HepG2 (cell line): Measurements from ENCODE around the gene PWWP2A. TPM values are rescaled to one million over a fixed set of nuclear protein-coding genes. Genes with fewer than 3 reads are reported as not detected.
A peak's percentile ranks its signal among the peaks of the same experiment; 100 is the strongest.

Experiments used
- ATAC-seq: fragments of 200-7000 bp; cut with Tn5 transposase; 3 replicates; pipeline ENCODE4 v1.9.1; 2020; ENCODE audit warnings: mild to moderate bottlenecking, moderate library complexity
- BruUV-seq: library from RNA; stranded (reverse); fragments of 400-500 nt; replicated peaks from 2 replicates; lab custom pipeline; 2021; lab: Mats Ljungman, UMichigan
- CTCF ChIA-PET: fragments of 300-600 bp; formaldehyde crosslinking; extraction: SDS; loops from one replicate; lab custom pipeline; 2021; ENCODE audit warnings: low total read pairs, inconsistent platforms, low intra/inter-chr PET ratio; lab: Yijun Ruan, JAX
- POLR2A ChIA-PET: fragments of 350-600 bp; sonication (Branson Sonifier 250); formaldehyde crosslinking; loops from one replicate; lab custom pipeline; 2020; ENCODE audit warnings: antibody characterized with exemption, inconsistent platforms; lab: Yijun Ruan, JAX
- DNase-seq: peaks from one replicate; pipeline ENCODE4 v3.0.0-alpha.2; 2015; ENCODE audit warnings: low spot score
- FAIRE-seq: peaks from 3 replicates; lab custom pipeline; 2011; peaks lifted over from hg19 to GRCh38; lab: Jason Lieb, UNC
- H2AFZ ChIP-seq: one replicate; pipeline ENCODE4 v1.6.1; 2011; ENCODE audit warnings: low read length, inconsistent platforms
- H3K27ac ChIP-seq: fragments of 300-600 bp; 3 replicates; pipeline ENCODE4 v1.8.0; 2011; ENCODE audit warnings: mixed run types, mild to moderate bottlenecking, mixed read lengths, low read length, inconsistent platforms; ENCODE audit not compliant: insufficient read depth; ENCODE audit errors: extremely low read length
- H3K27me3 ChIP-seq, 2 experiments: fragments of 200-600 bp in 1 of 2; 2 replicates in 1 of 2; 3 replicates in 1 of 2; pipeline versions ENCODE4 v1.6.0 to v1.8.0; 2011; ENCODE audit warnings: low read length in 2 of 2, mild to moderate bottlenecking in 2 of 2, moderate library complexity in 2 of 2, inconsistent platforms in 1 of 2; ENCODE audit not compliant: insufficient read depth in 2 of 2, control insufficient read depth in 1 of 2
- H3K36me3 ChIP-seq, 2 experiments: fragments of 200-600 bp in 1 of 2; replicated peaks in 1 of 2; 2 replicates in 1 of 2; 3 replicates in 1 of 2; pipeline versions ENCODE4 v1.5.1 to v1.8.0; 2011; ENCODE audit warnings: low read length in 2 of 2, inconsistent platforms in 1 of 2; ENCODE audit not compliant: insufficient read depth in 2 of 2, control insufficient read depth in 1 of 2
- H3K4me1 ChIP-seq: 2 replicates; pipeline ENCODE4 v1.5.1; 2012; ENCODE audit warnings: low read length, inconsistent platforms; ENCODE audit not compliant: insufficient read depth
- H3K4me2 ChIP-seq: 2 replicates; pipeline ENCODE4 v1.6.0; 2011; ENCODE audit warnings: low read depth, low read length, inconsistent platforms
- H3K4me3 ChIP-seq, 3 experiments: fragments of 200-600 bp in 1 of 3; sonication (generic), shearing (Covaris generic) in 1 of 3; replicated peaks in 1 of 3; 2 replicates each; pipeline ENCODE4 v1.5.1; 2011 to 2016; ENCODE audit warnings: low read length in 3 of 3, inconsistent platforms in 2 of 3, low read depth in 2 of 3, mild to moderate bottlenecking in 2 of 3, control low read depth in 1 of 3, mixed read lengths in 1 of 3; ENCODE audit not compliant: insufficient read depth in 1 of 3
- H3K79me2 ChIP-seq: one replicate; pipeline ENCODE4 v1.6.1; 2011; ENCODE audit warnings: low read length, inconsistent platforms; ENCODE audit not compliant: insufficient read depth
- H3K9ac ChIP-seq: 2 replicates; pipeline ENCODE4 v1.6.0; 2011; ENCODE audit warnings: mild to moderate bottlenecking, low read depth, low read length, inconsistent platforms; ENCODE audit not compliant: insufficient read depth
- H3K9me3 ChIP-seq: 2 replicates; pipeline ENCODE4 v1.5.1; 2012; ENCODE audit warnings: mild to moderate bottlenecking, low read length
- H4K20me1 ChIP-seq: 2 replicates; pipeline ENCODE4 v1.6.0; 2011; ENCODE audit warnings: inconsistent platforms, mild to moderate bottlenecking, low read length, moderate library complexity; ENCODE audit not compliant: insufficient read depth
- NFATC3 ChIP-seq: sonication (generic); formaldehyde crosslinking; IDR thresholded peaks from 2 replicates; pipeline ENCODE4 v1.5.1; 2020; ENCODE audit warnings: mild to moderate bottlenecking, missing genetic modification reagents
- RCOR2 ChIP-seq: IDR thresholded peaks from 2 replicates; pipeline ENCODE4 v1.6.1; 2016; ENCODE audit warnings: missing biosample characterization, missing genetic modification reagents
- TSC22D2 ChIP-seq: sonication (generic); formaldehyde crosslinking; IDR thresholded peaks from 2 replicates; pipeline ENCODE4 v1.5.1; 2020; ENCODE audit warnings: missing genetic modification reagents, mild to moderate bottlenecking, borderline replicate concordance
- ZBTB8A ChIP-seq: sonication (generic); formaldehyde crosslinking; IDR thresholded peaks from 2 replicates; pipeline ENCODE4 v1.4.0; 2020; ENCODE audit warnings: mild to moderate bottlenecking, low read depth, missing genetic modification reagents, borderline replicate concordance
- ZFP41 ChIP-seq: sonication (generic); formaldehyde crosslinking; IDR thresholded peaks from 2 replicates; pipeline ENCODE4 v1.4.0; 2020; ENCODE audit warnings: mild to moderate bottlenecking, missing genetic modification reagents, borderline replicate concordance
- ZFP90 ChIP-seq: sonication (generic); formaldehyde crosslinking; IDR thresholded peaks from 2 replicates; pipeline ENCODE4 v1.8.0; 2022; ENCODE audit warnings: missing genetic modification reagents, mild to moderate bottlenecking, inconsistent platforms, borderline replicate concordance
- ZMYM4 ChIP-seq: sonication (generic); formaldehyde crosslinking; IDR thresholded peaks from 2 replicates; pipeline ENCODE4 v1.8.1; 2023; ENCODE audit warnings: mild to moderate bottlenecking, missing genetic modification reagents
- ZNF484 ChIP-seq: sonication (generic); formaldehyde crosslinking; IDR thresholded peaks from 2 replicates; pipeline ENCODE4 v1.5.1; 2020; ENCODE audit warnings: mild to moderate bottlenecking, low read depth, missing genetic modification reagents, borderline replicate concordance
- ZNF652 ChIP-seq: IDR thresholded peaks from 2 replicates; pipeline ENCODE4 v1.6.1; 2016; ENCODE audit warnings: low read depth, borderline replicate concordance
- WGBS: methylation state at CpG from one replicate; pipeline ENCODE4 v1.1.6; 2017; ENCODE audit warnings: low lambda C conversion rate; 5-methylcytosine and 5-hydroxymethylcytosine counted together
- in situ Hi-C: cut with HindIII; loops from 2 replicates; pipeline ENCODE4 v1.10.0; 2017; ENCODE audit warnings: low pct_unique_long_range_greater_than_20kb; ENCODE audit not compliant: extremely low pct_ligation_motif_present
- intact Hi-C: fragments of 100-400 bp; cut with micrococcal nuclease; formaldehyde crosslinking; loops from one replicate; pipeline ENCODE4 v1.10.0; 2022; ENCODE audit not compliant: unreplicated experiment
- polyA plus RNA-seq, 8 experiments: library from polyadenylated mRNA; depleted of rRNA in 3 of 8; stranded (reverse) in 7 of 8; unstranded in 1 of 8; fragments of >200 nt; fragmentation: Illumina TruSeq in 4 of 8; extraction: Trizol in 4 of 8; gene quantifications; 2 replicates each; pipeline versions ENCODE4 v1.2.1 to v1.2.3, GENCODE V29; 2011 to 2016; ENCODE audit warnings: low read depth in 4 of 8, missing spikeins in 1 of 8, mixed read lengths in 1 of 8; ENCODE audit not compliant: insufficient read depth in 1 of 8
- total RNA-seq, 5 experiments: library from RNA; depleted of rRNA; stranded (reverse); fragments of >200 nt; fragmentation: Illumina TruSeq; extraction: Trizol; gene quantifications; 2 replicates each; pipeline ENCODE4 v1.2.3, GENCODE V29; 2016; ENCODE audit warnings: low read depth in 1 of 5
- TF ChIP-seq, protein P1 (sequence below): sonication (generic); formaldehyde crosslinking; IDR thresholded peaks from 2 replicates; pipeline ENCODE4 v1.4.0; 2020; ENCODE audit warnings: missing genetic modification reagents, borderline replicate concordance
- TF ChIP-seq, protein P2 (sequence below): sonication (generic); formaldehyde crosslinking; IDR thresholded peaks from 2 replicates; pipeline ENCODE4 v1.5.1; 2020; ENCODE audit warnings: mild to moderate bottlenecking, missing genetic modification reagents, borderline replicate concordance
- TF ChIP-seq, protein P3 (sequence below): sonication (generic); formaldehyde crosslinking; IDR thresholded peaks from 2 replicates; pipeline ENCODE4 v1.8.0; 2022; ENCODE audit warnings: low read depth, missing genetic modification reagents
- TF ChIP-seq, protein P4 (sequence below): sonication (generic); formaldehyde crosslinking; IDR thresholded peaks from 2 replicates; pipeline ENCODE4 v1.8.0; 2022; ENCODE audit warnings: mild to moderate bottlenecking, missing genetic modification reagents, borderline replicate concordance

PWWP2A gene
- total and polyA plus RNA-seq, 2 of the 13 experiments (the other 11 are each of a cell fraction or from before 2014, with no cell fraction given) = 7.3 to 16.9 TPM

DNA sequence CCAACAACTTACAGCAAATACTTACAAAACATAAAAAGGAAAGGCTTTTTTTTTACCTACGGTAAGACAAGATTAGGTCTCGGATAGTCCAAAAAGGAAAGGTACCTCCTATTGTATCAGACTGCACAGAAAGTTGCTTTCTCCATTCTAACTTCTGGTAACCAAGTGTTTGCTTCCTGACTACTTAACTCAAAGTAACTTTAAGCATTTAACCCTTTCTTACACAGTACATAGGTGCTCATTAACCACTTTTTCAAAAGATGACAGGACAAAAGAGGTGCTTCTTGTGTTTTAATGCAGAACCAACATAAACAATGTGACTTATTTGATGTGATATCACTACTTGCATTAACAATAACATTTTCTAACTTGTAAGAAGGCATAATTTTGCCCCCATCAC lies 23.1 kb downstream of the PWWP2A start (continued):
- TF ChIP-seq, protein P1, sequence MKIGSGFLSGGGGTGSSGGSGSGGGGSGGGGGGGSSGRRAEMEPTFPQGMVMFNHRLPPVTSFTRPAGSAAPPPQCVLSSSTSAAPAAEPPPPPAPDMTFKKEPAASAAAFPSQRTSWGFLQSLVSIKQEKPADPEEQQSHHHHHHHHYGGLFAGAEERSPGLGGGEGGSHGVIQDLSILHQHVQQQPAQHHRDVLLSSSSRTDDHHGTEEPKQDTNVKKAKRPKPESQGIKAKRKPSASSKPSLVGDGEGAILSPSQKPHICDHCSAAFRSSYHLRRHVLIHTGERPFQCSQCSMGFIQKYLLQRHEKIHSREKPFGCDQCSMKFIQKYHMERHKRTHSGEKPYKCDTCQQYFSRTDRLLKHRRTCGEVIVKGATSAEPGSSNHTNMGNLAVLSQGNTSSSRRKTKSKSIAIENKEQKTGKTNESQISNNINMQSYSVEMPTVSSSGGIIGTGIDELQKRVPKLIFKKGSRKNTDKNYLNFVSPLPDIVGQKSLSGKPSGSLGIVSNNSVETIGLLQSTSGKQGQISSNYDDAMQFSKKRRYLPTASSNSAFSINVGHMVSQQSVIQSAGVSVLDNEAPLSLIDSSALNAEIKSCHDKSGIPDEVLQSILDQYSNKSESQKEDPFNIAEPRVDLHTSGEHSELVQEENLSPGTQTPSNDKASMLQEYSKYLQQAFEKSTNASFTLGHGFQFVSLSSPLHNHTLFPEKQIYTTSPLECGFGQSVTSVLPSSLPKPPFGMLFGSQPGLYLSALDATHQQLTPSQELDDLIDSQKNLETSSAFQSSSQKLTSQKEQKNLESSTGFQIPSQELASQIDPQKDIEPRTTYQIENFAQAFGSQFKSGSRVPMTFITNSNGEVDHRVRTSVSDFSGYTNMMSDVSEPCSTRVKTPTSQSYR (CRISPR knock-in tag) = no peak
- TF ChIP-seq ZNF652 (CRISPR knock-in tag) = peak; percentile 50; the same call in 1 of the 2 replicates

DNA sequence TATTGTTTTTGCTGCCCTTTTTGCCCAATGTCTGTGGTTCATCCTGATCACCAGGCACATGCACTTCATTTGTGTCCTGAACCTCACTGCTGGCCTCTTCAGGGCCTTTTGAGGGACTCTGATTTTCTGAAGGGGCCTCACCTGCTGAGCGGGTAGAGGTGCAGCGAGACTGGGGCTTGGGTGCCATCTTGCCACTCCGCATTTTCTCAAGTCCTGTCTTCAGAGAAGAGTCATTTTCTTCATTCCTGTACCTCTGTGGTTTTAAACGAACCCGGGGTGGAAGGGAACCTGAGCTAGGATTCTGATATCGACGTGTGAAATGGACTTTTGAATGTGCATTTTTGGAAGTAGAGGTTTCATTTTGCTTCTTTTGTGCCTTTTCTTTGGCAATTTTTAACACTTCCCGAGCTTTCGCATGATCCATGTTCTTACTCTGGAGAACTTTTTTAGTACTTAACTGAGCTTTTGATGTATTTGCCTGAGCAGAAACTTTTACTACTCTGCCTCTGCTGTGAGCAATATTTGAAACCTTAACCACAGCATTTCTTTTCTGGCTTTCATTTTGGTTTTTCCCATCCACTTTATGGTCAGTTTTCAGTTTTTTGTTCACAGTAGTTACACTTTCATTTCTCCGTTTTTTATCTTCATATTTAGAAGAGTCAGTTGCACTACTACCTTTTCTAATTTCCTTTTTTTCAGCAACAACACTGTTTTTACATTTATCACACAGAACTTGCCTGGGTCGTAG lies 26.1 kb downstream of the PWWP2A start:
- TSS peak; percentile 33 for BruUV-seq
- no peaks in the 10 kb centered on the region for H3K4me1 ChIP-seq
- H2AFZ ChIP-seq = no peak overlapping the region
- H3K4me2 ChIP-seq = no peak overlapping the region
- no peaks in the 10 kb centered on the region for H4K20me1 ChIP-seq
- intact Hi-C loops (no loop called here), in situ Hi-C loops (no loop called here)
- no peaks in the 10 kb centered on the region for H3K27me3 ChIP-seq
- H3K9me3 ChIP-seq = no peaks in the 10 kb centered on the region
- 96% methylated on average over 11 of the region's 11 CpGs for WGBS
- DNase-seq (no peak), FAIRE-seq (no peak), ATAC-seq (no peak)
- ChIA-PET CTCF (no interaction called here), POLR2A (no interaction called here)
- H3K4me3 ChIP-seq = no peak overlapping the region
- no peak overlapping the region for H3K27ac ChIP-seq
- H3K9ac ChIP-seq = no peak overlapping the region
- peaks cover 5 to 25% of the 10 kb centered on the region in 2 experiments; a peak in 4 of 5 replicates for H3K36me3 ChIP-seq
- H3K79me2 ChIP-seq = no peaks in the 10 kb centered on the region
- no peak for TF ChIP-seq RCOR2 (CRISPR knock-in tag)
- TF ChIP-seq TSC22D2 = no peak
- no peak for TF ChIP-seq ZNF484
- TF ChIP-seq, protein P2, sequence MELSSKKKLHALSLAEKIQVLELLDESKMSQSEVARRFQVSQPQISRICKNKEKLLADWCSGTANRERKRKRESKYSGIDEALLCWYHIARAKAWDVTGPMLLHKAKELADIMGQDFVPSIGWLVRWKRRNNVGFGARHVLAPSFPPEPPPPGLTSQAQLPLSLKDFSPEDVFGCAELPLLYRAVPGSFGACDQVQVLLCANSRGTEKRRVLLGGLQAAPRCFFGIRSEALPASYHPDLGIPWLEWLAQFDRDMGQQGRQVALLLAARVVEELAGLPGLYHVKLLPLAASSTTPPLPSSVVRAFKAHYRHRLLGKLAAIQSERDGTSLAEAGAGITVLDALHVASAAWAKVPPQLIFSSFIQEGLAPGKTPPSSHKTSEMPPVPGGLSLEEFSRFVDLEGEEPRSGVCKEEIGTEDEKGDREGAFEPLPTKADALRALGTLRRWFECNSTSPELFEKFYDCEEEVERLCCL (CRISPR knock-in tag) = no peak
- TF ChIP-seq, protein P3, sequence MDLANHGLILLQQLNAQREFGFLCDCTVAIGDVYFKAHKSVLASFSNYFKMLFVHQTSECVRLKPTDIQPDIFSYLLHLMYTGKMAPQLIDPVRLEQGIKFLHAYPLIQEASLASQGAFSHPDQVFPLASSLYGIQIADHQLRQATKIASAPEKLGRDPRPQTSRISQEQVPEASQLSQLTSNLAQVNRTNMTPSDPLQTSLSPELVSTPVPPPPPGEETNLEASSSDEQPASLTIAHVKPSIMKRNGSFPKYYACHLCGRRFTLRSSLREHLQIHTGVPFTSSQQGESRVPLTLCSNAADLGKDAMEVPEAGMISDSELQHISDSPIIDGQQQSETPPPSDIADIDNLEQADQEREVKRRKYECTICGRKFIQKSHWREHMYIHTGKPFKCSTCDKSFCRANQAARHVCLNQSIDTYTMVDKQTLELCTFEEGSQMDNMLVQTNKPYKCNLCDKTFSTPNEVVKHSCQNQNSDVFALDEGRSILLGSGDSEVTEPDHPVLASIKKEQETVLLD (CRISPR knock-in tag) = no peak
- no peak for TF ChIP-seq ZMYM4 (CRISPR knock-in tag)
- TF ChIP-seq, protein P4, sequence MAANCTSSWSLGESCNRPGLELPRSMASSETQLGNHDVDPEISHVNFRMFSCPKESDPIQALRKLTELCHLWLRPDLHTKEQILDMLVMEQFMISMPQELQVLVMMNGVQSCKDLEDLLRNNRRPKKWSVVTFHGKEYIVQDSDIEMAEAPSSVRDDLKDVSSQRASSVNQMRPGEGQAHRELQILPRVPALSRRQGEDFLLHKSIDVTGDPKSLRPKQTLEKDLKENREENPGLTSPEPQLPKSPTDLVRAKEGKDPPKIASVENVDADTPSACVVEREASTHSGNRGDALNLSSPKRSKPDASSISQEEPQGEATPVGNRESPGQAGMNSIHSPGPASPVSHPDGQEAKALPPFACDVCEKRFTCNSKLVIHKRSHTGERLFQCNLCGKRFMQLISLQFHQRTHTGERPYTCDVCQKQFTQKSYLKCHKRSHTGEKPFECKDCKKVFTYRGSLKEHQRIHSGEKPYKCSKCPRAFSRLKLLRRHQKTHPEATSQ (CRISPR knock-in tag) = no peak
- no peak for TF ChIP-seq ZFP90
- no peak for TF ChIP-seq ZFP41 (CRISPR knock-in tag)
- TF ChIP-seq NFATC3 = no peak
- TF ChIP-seq ZBTB8A (CRISPR knock-in tag) = no peak
